Astrocyte (in vitro differentiated cells and primary cell): ENCODE data around the gene JAZF1. TPM values are rescaled to one million over a fixed set of nuclear protein-coding genes. Genes with fewer than 3 reads are reported as not detected.

Experiments used
- DNase-seq: peaks from one replicate; pipeline ENCODE4 v3.0.0-alpha.2; 2010; ENCODE audit warnings: low read depth
- FAIRE-seq: peaks from 2 replicates; lab custom pipeline; 2011; peaks lifted over from hg19 to GRCh38; lab: Jason Lieb, UNC
- H2AFZ ChIP-seq: 2 replicates; pipeline ENCODE4 v1.6.0; 2012; ENCODE audit warnings: low read depth, low read length, inconsistent platforms
- H3K27ac ChIP-seq: 2 replicates; pipeline ENCODE4 v1.5.1; 2011; ENCODE audit warnings: low read depth, low read length, inconsistent platforms
- H3K27me3 ChIP-seq: 2 replicates; pipeline ENCODE4 v1.6.0; 2011; ENCODE audit warnings: low read length, inconsistent platforms; ENCODE audit not compliant: insufficient read depth
- H3K36me3 ChIP-seq: 2 replicates; pipeline ENCODE4 v1.5.1; 2011; ENCODE audit warnings: low read length, inconsistent platforms; ENCODE audit not compliant: insufficient read depth
- H3K4me1 ChIP-seq: 2 replicates; pipeline ENCODE4 v1.5.1; 2011; ENCODE audit warnings: low read length, inconsistent platforms; ENCODE audit not compliant: insufficient read depth
- H3K4me2 ChIP-seq: 2 replicates; pipeline ENCODE4 v1.6.0; 2012; ENCODE audit warnings: low read length, inconsistent platforms
- H3K4me3 ChIP-seq: 2 replicates; pipeline ENCODE4 v1.5.1; 2011; ENCODE audit warnings: low read depth, mild to moderate bottlenecking, low read length, inconsistent platforms; ENCODE audit not compliant: insufficient read depth
- H3K79me2 ChIP-seq: 2 replicates; pipeline ENCODE4 v1.6.0; 2012; ENCODE audit warnings: mild to moderate bottlenecking, low read length, inconsistent platforms; ENCODE audit not compliant: insufficient read depth
- H3K9ac ChIP-seq: 2 replicates; pipeline ENCODE4 v1.6.0; 2012; ENCODE audit warnings: mild to moderate bottlenecking, low read length, inconsistent platforms
- H3K9me3 ChIP-seq: 2 replicates; pipeline ENCODE4 v1.5.1; 2012; ENCODE audit warnings: low read depth, mild to moderate bottlenecking, low read length, inconsistent platforms; ENCODE audit not compliant: insufficient read depth
- H4K20me1 ChIP-seq: 2 replicates; pipeline ENCODE4 v1.6.0; 2012; ENCODE audit warnings: low read length, inconsistent platforms; ENCODE audit not compliant: insufficient read depth
- H3K27ac Mint-ChIP-seq: one replicate; pipeline ENCODE4 v1.8.0; 2021; ENCODE audit warnings: mild to moderate bottlenecking, mixed read lengths; ENCODE audit not compliant: unreplicated experiment
- H3K27me3 Mint-ChIP-seq: one replicate; pipeline ENCODE4 v1.8.0; 2021; ENCODE audit warnings: low read depth, mixed read lengths; ENCODE audit not compliant: unreplicated experiment
- H3K36me3 Mint-ChIP-seq: one replicate; pipeline ENCODE4 v1.8.0; 2021; ENCODE audit warnings: low read depth, mixed read lengths; ENCODE audit not compliant: unreplicated experiment
- H3K4me1 Mint-ChIP-seq: one replicate; pipeline ENCODE4 v1.8.0; 2021; ENCODE audit warnings: low read depth, mixed read lengths; ENCODE audit not compliant: unreplicated experiment
- H3K4me3 Mint-ChIP-seq: one replicate; pipeline ENCODE4 v1.8.0; 2021; ENCODE audit warnings: mild to moderate bottlenecking, moderate library complexity, mixed read lengths; ENCODE audit not compliant: unreplicated experiment
- H3K9me3 Mint-ChIP-seq: one replicate; pipeline ENCODE4 v1.8.0; 2021; ENCODE audit warnings: mild to moderate bottlenecking, mixed read lengths; ENCODE audit not compliant: unreplicated experiment
- CTCF ChIP-seq: IDR thresholded peaks from 2 replicates; pipeline ENCODE4 v1.5.1; 2011; ENCODE audit warnings: low read depth, mild to moderate bottlenecking, inconsistent platforms, low read length, moderate library complexity; ENCODE audit not compliant: insufficient read depth
- EZH2 ChIP-seq: IDR thresholded peaks from 2 replicates; pipeline ENCODE4 v1.6.1; 2012; ENCODE audit warnings: mild to moderate bottlenecking, low read length, inconsistent platforms; ENCODE audit not compliant: insufficient read depth
- total RNA-seq: library from RNA; stranded (reverse); gene quantifications from 2 replicates; pipeline ENCODE4 v1.2.1, GENCODE V29; 2021

JAZF1 gene
- total RNA-seq, 1 donor from 2014 or later = 20.1 TPM

- Mint-ChIP-seq H3K27ac (no peak overlapping the region), H3K4me1 (peaks cover 14% of the 10 kb centered on the region), H3K27me3 (no peaks in the 10 kb centered on the region), H3K36me3 (peaks cover 2% of the 10 kb centered on the region), H3K9me3 (no peaks in the 10 kb centered on the region), H3K4me3 (no peak overlapping the region)
- Histone ChIP-seq H3K4me1 (no peaks in the 10 kb centered on the region), H3K9me3 (no peaks in the 10 kb centered on the region), H3K4me2 (no peak overlapping the region), H3K79me2 (no peaks in the 10 kb centered on the region), H3K27ac (no peak overlapping the region), H3K4me3 (no peak overlapping the region), H3K27me3 (no peaks in the 10 kb centered on the region), H2AFZ (no peak overlapping the region), H3K9ac (no peak overlapping the region), H3K36me3 (no peaks in the 10 kb centered on the region), H4K20me1 (peaks cover 39% of the 10 kb centered on the region)
- DNase-seq (no peak), FAIRE-seq (no peak)
- TF ChIP-seq CTCF (no peak), EZH2 (no peak)
Measured at GRCh38 chr7:28001896-28002295, 178.7 kb downstream of the JAZF1 start.

- Histone ChIP-seq H3K4me3 (no peak overlapping the region), H3K27ac (no peak overlapping the region), H4K20me1 (peaks cover 40% of the 10 kb centered on the region), H3K36me3 (no peaks in the 10 kb centered on the region), H3K9me3 (no peaks in the 10 kb centered on the region), H3K9ac (no peak overlapping the region), H3K4me2 (no peak overlapping the region), H3K27me3 (no peaks in the 10 kb centered on the region), H3K4me1 (peaks cover 5% of the 10 kb centered on the region), H3K79me2 (peaks cover 4% of the 10 kb centered on the region), H2AFZ (no peak overlapping the region)
- Mint-ChIP-seq H3K4me3 (no peak overlapping the region), H3K36me3 (no peaks in the 10 kb centered on the region), H3K9me3 (no peaks in the 10 kb centered on the region), H3K27me3 (no peaks in the 10 kb centered on the region), H3K4me1 (peaks cover 7% of the 10 kb centered on the region), H3K27ac (no peak overlapping the region)
- DNase-seq (no peak), FAIRE-seq (no peak)
- TF ChIP-seq CTCF (no peak), EZH2 (no peak)
Measured at GRCh38 chr7:27999829-28000228, 180.8 kb downstream of the JAZF1 start.

- H3K4me3 Mint-ChIP-seq = no peak overlapping the region
- DNase-seq (no peak), FAIRE-seq (no peak)
- no peaks in the 10 kb centered on the region for H3K9me3 ChIP-seq
- no peak overlapping the region for H3K27ac Mint-ChIP-seq
- no peak overlapping the region for H3K9ac ChIP-seq
- H2AFZ ChIP-seq = no peak overlapping the region
- H4K20me1 ChIP-seq = peaks cover 44% of the 10 kb centered on the region
- no peak overlapping the region for H3K4me3 ChIP-seq
- no peak for TF ChIP-seq EZH2
- TF ChIP-seq CTCF = no peak
- no peak overlapping the region for H3K4me2 ChIP-seq
- H3K4me1 Mint-ChIP-seq = peaks cover 11% of the 10 kb centered on the region
- no peaks in the 10 kb centered on the region for H3K27me3 Mint-ChIP-seq
- H3K36me3 ChIP-seq = no peaks in the 10 kb centered on the region
- no peak overlapping the region for H3K27ac ChIP-seq
- no peaks in the 10 kb centered on the region for H3K36me3 Mint-ChIP-seq
- peaks cover 10% of the 10 kb centered on the region for H3K4me1 ChIP-seq
- H3K27me3 ChIP-seq = no peaks in the 10 kb centered on the region
- no peaks in the 10 kb centered on the region for H3K9me3 Mint-ChIP-seq
- H3K79me2 ChIP-seq = peaks cover 4% of the 10 kb centered on the region
Measured at GRCh38 chr7:27998382-27998781, 182.2 kb downstream of the JAZF1 start.
